Epithelial cell of esophagus (primary cell): ENCODE results near the gene ARAP1.
A peak's percentile ranks its signal among the peaks of the same experiment; 100 is the strongest.

ENCODE experiments used
- DNase-seq: peaks from one replicate; pipeline ENCODE4 v3.0.0; 2010; ENCODE audit warnings: low read depth
- H3K4me3 ChIP-seq: 2 replicates; pipeline ENCODE4 v1.5.1; 2011; ENCODE audit warnings: mild to moderate bottlenecking, low read length, control low read depth
- TF ChIP-seq, protein P1 (sequence below): IDR thresholded peaks from 2 replicates; pipeline ENCODE4 v1.5.1; 2011; ENCODE audit warnings: low read depth, mild to moderate bottlenecking, low read length, control low read depth, inconsistent platforms; ENCODE audit not compliant: insufficient read depth; ENCODE audit errors: missing control alignments

Gene ARAP1

DNA sequence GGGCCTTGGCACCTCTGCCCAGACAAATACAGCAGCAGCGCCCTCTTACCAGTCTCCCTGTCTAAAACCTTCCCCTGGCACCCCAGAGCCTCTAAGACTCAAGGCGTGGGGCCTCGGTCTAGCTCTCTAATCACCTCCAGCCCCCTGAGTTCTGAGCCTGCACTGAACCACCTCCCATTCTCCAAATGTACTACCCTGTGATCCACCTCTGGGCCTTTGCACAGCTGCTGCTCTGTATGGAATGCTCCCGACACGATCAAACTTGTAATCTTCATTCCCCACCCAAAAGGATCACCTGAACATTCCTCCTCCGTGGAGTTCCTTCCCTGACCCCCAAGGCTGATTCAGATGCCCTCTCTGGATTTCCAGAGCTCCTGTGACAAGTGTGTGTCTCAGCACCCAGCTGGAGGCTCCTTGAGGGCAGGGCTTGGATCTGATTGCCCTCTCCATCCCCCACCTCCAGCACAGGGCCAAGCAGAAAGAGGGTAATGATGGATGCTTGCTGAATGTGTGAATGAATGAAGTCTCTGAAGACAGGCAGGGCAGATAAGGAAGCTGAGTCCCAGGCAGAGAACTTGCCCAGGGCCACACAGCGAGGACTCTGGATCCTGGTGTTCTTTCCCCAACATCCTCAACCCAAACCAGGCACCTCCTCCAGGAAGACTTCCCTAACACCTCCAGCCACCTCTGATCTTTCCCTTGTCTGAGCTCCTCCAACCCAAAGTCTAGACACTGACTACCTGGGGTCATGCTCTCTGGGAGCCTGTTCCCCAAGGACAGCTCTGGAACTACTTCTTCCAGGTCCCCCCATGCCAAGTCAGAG, 23.3 kb upstream of the ARAP1 start:
- no peak overlapping the region for H3K4me3 ChIP-seq
- TF ChIP-seq, protein P1, sequence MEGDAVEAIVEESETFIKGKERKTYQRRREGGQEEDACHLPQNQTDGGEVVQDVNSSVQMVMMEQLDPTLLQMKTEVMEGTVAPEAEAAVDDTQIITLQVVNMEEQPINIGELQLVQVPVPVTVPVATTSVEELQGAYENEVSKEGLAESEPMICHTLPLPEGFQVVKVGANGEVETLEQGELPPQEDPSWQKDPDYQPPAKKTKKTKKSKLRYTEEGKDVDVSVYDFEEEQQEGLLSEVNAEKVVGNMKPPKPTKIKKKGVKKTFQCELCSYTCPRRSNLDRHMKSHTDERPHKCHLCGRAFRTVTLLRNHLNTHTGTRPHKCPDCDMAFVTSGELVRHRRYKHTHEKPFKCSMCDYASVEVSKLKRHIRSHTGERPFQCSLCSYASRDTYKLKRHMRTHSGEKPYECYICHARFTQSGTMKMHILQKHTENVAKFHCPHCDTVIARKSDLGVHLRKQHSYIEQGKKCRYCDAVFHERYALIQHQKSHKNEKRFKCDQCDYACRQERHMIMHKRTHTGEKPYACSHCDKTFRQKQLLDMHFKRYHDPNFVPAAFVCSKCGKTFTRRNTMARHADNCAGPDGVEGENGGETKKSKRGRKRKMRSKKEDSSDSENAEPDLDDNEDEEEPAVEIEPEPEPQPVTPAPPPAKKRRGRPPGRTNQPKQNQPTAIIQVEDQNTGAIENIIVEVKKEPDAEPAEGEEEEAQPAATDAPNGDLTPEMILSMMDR, result no peak
- DNase-seq, result peak; percentile 21

DNA sequence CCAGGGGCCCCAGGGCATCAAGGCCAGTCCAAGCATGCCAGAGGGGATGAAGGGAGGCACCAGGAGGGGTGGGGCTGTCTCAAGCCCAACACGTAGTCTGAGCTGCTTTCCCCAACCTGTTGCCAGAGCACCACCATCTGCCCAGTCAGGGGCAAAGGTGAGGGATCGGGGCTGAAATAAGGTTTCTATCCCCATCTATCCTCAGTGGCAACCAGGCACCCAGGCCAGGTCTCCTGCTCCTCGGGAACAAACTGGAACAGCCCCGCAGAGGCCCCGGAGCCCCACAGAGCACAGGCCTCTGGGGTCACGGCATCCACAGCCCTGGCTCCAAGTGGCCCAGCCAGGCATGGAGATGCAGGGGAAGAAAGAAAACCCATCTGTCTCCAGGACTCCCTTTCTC, 22.3 kb upstream of the ARAP1 start:
- TF ChIP-seq, protein P1, result no peak
- H3K4me3 ChIP-seq, result no peak overlapping the region
- peak; percentile 30 for DNase-seq

DNA sequence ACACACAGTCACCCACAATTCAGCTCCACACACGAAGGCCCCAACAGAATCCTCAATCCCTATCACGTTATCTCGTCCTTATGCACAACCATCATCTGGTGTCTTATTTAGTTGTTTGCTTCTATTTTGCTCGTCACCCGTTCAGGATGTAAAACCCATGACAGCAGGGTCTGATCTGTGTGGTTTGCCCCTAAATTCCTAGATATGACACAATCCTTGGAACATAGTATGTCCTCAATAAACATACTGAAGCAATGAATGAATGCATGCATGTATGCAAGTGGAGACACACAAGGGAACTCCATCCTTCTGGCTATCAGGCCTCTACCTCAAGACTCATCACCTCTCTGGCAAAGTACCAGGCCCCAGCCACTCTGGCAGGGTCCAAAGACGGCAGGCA, 21.5 kb upstream of the ARAP1 start:
- DNase-seq, result no peak
- TF ChIP-seq, protein P1, result no peak
- H3K4me3 ChIP-seq, result no peak overlapping the region

DNA sequence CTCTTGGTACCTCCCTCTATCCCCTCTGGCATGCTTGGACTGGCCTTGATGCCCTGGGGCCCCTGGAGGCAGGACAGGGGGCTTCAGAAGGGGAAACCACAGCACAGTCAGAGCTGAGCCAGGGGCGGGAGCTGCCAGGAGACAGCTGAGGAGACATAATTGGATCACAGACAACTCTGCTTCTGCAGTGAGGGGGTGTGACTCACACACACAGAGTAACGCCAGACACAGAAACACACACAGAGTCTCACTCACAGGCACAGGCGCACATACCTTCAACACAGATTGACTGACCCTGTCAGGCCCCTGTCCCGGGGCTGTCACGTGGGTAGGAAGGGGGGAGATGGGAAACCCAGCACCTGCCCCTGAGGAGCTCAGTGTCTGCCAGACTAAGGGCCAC, 21.1 kb upstream of the ARAP1 start:
- no peak overlapping the region for H3K4me3 ChIP-seq
- peak; percentile 87 for DNase-seq
- TF ChIP-seq, protein P1, result no peak

DNA sequence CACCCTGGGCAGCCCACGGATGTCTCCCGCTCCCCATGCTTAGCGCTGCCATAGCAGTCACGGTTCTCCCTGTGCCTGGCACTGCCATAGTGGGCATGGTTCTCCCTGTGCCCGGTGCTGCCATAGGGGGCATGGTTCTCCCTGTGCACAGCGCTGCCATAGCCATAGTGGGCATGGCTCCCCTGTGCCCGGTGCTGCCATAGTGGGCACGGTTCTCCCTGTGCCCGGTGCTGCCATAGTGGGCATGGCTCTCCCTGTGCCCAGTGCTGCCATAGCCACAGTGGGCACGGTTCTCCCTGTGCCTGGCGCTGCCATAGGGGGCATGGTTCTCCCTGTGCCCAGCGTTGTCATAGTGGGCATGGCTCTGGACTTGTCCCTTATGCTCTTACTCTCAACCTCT, 19.9 kb upstream of the ARAP1 start:
- no peak for DNase-seq
- no peak overlapping the region for H3K4me3 ChIP-seq
- TF ChIP-seq, protein P1, result no peak

DNA sequence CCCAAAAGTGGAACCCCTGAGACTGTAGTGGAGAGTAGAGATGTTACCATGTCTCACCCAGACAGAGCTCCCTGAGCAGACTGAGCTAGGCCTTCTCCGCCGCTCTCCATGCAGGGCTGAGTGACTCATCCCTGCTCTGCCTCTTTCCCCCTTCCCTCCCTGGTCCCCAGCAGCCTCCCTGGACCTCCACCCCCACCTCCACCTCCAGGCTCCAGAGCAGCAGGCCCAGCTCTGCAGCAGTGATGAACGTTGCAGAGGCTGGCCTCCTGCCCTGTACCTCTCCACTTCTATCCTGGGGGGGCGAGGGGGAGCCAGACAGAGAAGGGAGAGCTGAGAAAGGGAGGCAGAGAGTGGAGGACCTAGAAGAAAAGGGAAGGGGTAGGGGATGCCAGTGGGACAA, 19.3 kb upstream of the ARAP1 start:
- TF ChIP-seq, protein P1, result no peak

DNA sequence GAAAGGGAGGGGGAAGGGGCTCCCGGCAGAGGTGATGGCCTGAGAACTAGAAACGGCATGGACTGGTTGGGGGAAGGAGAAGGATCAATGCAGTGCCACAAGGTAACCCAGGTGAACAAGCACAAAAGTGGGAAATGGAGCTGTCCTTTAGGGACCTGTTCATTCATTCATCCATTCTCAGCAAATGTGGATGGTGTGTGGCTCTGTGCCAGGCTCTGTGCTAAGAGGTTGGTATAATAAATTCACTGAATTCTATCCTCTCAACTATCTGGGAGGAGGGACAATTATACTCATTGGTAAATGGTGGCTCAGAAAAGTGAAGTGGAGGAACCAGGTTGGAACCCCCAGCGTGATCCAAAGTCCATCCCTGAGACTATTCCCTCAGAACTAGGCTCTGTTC, 18.6 kb upstream of the ARAP1 start:
- DNase-seq, result no peak
- TF ChIP-seq, protein P1, result no peak
- no peak overlapping the region for H3K4me3 ChIP-seq

More for the DNA sequence above, 19.3 kb upstream of the ARAP1 start:
- DNase-seq, result peak; percentile 51
- no peak overlapping the region for H3K4me3 ChIP-seq
